Endothelial cell (in vitro differentiated cells): ENCODE measurements around the gene PCDHA6. TPM values are rescaled to one million over a fixed set of nuclear protein-coding genes. Genes with fewer than 3 reads are reported as not detected.
"Not testable (repeated sequence)": the region's sequence is repeated elsewhere in the genome, so short reads cannot be mapped to it uniquely, and the experiment has no call there.

Source experiments
- DNase-seq: peaks from one replicate; pipeline ENCODE4 v3.0.0; 2021; ENCODE audit warnings: low spot score
- H3K27ac Mint-ChIP-seq: one replicate; pipeline ENCODE4 v1.8.0; 2021; ENCODE audit warnings: mixed read lengths, inconsistent platforms; ENCODE audit not compliant: unreplicated experiment
- H3K27me3 Mint-ChIP-seq: one replicate; pipeline ENCODE4 v1.8.0; 2021; ENCODE audit warnings: mild to moderate bottlenecking, moderate library complexity, mixed read lengths, inconsistent platforms; ENCODE audit not compliant: unreplicated experiment
- H3K36me3 Mint-ChIP-seq: one replicate; pipeline ENCODE4 v1.8.0; 2021; ENCODE audit warnings: mild to moderate bottlenecking, low read depth, mixed read lengths, inconsistent platforms; ENCODE audit not compliant: unreplicated experiment
- H3K4me1 Mint-ChIP-seq: one replicate; pipeline ENCODE4 v1.8.0; 2021; ENCODE audit warnings: mild to moderate bottlenecking, mixed read lengths, inconsistent platforms; ENCODE audit not compliant: unreplicated experiment
- H3K4me3 Mint-ChIP-seq: one replicate; pipeline ENCODE4 v1.8.0; 2021; ENCODE audit warnings: mild to moderate bottlenecking, mixed read lengths, inconsistent platforms; ENCODE audit not compliant: unreplicated experiment
- H3K9me3 Mint-ChIP-seq: one replicate; pipeline ENCODE4 v1.8.0; 2021; ENCODE audit warnings: mixed read lengths, inconsistent platforms; ENCODE audit not compliant: unreplicated experiment
- long read RNA-seq: library from polyadenylated mRNA; unstranded; transcript quantifications from one replicate; pipeline ENCODE4 v2.0.0, GENCODE V29; 2020; ENCODE audit not compliant: unreplicated experiment
- total RNA-seq: library from RNA; stranded (reverse); fragmentation: NEBNext Ultra II Directional; extraction: Animal tissue kit (Norgen Biotek cat#: 25700); gene quantifications from one replicate; pipeline ENCODE4 v1.2.1, GENCODE V29; 2021; ENCODE audit not compliant: unreplicated experiment
- TF ChIP-seq, protein P1 (sequence below): fragments of 200-600 bp; sonication (generic); IDR thresholded peaks from one replicate; pipeline ENCODE4 v1.5.0; 2021; ENCODE audit warnings: antibody characterized with exemption; ENCODE audit not compliant: unreplicated experiment

PCDHA6 gene, protein sequence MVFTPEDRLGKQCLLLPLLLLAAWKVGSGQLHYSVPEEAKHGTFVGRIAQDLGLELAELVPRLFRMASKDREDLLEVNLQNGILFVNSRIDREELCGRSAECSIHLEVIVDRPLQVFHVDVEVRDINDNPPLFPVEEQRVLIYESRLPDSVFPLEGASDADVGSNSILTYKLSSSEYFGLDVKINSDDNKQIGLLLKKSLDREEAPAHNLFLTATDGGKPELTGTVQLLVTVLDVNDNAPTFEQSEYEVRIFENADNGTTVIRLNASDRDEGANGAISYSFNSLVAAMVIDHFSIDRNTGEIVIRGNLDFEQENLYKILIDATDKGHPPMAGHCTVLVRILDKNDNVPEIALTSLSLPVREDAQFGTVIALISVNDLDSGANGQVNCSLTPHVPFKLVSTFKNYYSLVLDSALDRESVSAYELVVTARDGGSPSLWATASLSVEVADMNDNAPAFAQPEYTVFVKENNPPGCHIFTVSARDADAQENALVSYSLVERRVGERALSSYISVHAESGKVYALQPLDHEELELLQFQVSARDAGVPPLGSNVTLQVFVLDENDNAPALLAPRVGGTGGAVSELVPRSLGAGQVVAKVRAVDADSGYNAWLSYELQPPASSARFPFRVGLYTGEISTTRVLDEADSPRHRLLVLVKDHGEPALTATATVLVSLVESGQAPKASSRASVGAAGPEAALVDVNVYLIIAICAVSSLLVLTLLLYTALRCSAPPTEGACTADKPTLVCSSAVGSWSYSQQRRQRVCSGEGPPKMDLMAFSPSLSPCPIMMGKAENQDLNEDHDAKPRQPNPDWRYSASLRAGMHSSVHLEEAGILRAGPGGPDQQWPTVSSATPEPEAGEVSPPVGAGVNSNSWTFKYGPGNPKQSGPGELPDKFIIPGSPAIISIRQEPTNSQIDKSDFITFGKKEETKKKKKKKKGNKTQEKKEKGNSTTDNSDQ
- 2.3 TPM for total RNA-seq
- long read RNA-seq, result 0 reads

- Mint-ChIP-seq H3K4me3 (peak within 1 kb of the TSS; percentile 4), H3K9me3 (no peaks in the 10 kb centered on the region), H3K36me3 (peaks cover 9% of the 10 kb centered on the region), H3K27ac (peak within 1 kb of the TSS; percentile 0), H3K4me1 (peaks cover 3% of the 10 kb centered on the region), H3K27me3 (no peaks in the 10 kb centered on the region)
- TF ChIP-seq, protein P1, sequence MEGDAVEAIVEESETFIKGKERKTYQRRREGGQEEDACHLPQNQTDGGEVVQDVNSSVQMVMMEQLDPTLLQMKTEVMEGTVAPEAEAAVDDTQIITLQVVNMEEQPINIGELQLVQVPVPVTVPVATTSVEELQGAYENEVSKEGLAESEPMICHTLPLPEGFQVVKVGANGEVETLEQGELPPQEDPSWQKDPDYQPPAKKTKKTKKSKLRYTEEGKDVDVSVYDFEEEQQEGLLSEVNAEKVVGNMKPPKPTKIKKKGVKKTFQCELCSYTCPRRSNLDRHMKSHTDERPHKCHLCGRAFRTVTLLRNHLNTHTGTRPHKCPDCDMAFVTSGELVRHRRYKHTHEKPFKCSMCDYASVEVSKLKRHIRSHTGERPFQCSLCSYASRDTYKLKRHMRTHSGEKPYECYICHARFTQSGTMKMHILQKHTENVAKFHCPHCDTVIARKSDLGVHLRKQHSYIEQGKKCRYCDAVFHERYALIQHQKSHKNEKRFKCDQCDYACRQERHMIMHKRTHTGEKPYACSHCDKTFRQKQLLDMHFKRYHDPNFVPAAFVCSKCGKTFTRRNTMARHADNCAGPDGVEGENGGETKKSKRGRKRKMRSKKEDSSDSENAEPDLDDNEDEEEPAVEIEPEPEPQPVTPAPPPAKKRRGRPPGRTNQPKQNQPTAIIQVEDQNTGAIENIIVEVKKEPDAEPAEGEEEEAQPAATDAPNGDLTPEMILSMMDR, result no peak
- no peak for DNase-seq
Observed at GRCh38 chr5:140827704-140828361, at the start of gene PCDHA6. Gene PCDHA6, plus strand, starts transcription at chr5:140827960. Its CDS starts 132 bp downstream, at chr5:140828092.

DNA sequence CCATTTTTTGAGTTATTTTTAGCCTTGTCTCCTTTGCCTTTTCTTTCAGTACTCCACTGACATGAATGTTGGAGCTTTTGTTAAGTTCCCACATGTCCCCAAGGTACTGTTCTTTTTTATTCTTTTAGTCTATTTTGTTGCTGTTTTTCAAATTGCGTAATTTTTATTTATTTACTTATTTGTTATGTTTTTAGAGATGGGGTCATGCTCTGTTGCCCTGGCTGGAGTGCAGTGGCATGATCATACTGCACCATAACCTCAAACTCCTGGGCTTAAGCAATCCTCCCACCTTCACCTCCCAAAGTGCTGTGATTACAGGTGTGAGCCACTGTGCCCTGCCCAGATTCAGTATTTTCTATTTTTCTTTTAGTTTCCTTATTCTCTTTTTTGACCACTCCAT, 47.2 kb upstream of the PCDHA6 start:
- no peak overlapping the region for H3K4me3 Mint-ChIP-seq
- TF ChIP-seq, protein P1, result no peak
- no peaks in the 10 kb centered on the region for H3K27me3 Mint-ChIP-seq
- no peak overlapping the region for H3K27ac Mint-ChIP-seq
- DNase-seq, result no peak
- no peaks in the 10 kb centered on the region for H3K4me1 Mint-ChIP-seq
- H3K36me3 Mint-ChIP-seq, result peaks cover 30% of the 10 kb centered on the region
- peaks cover 41% of the 10 kb centered on the region for H3K9me3 Mint-ChIP-seq

GRCh38 chr5:140785905-140786686, 41.7 kb upstream of the PCDHA6 start, which contains the start of gene PCDHA1:
Gene PCDHA1, plus strand, starts transcription at chr5:140786140.
- Mint-ChIP-seq H3K36me3 (peaks cover 22% of the 10 kb centered on the region), H3K9me3 (peaks cover 28% of the 10 kb centered on the region), H3K27ac (no peak within 1 kb of the TSS), H3K4me1 (no peaks in the 10 kb centered on the region), H3K27me3 (no peaks in the 10 kb centered on the region), H3K4me3 (no peak within 1 kb of the TSS)
- DNase-seq, result no peak
- TF ChIP-seq, protein P1, result no peak

GRCh38 chr5:140787422-140787821, 40.3 kb upstream of the PCDHA6 start:
- peaks cover 21% of the 10 kb centered on the region for H3K36me3 Mint-ChIP-seq
- not testable (repeated sequence) for H3K27me3 Mint-ChIP-seq, H3K4me3 Mint-ChIP-seq, DNase-seq, H3K27ac Mint-ChIP-seq, H3K4me1 Mint-ChIP-seq
- peaks cover 20% of the 10 kb centered on the region for H3K9me3 Mint-ChIP-seq

- H3K9me3 Mint-ChIP-seq, result peaks cover 15% of the 10 kb centered on the region
- not testable (repeated sequence) for H3K4me1 Mint-ChIP-seq, H3K4me3 Mint-ChIP-seq, DNase-seq, H3K27ac Mint-ChIP-seq, H3K27me3 Mint-ChIP-seq
- peaks cover 17% of the 10 kb centered on the region for H3K36me3 Mint-ChIP-seq
Observed at GRCh38 chr5:140787849-140788504, 39.8 kb upstream of the PCDHA6 start.
